HTR-8/SVneo (cell line): ENCODE measurements around the gene DOCK3.

Experiments used
- DNase-seq: peaks from one replicate; pipeline ENCODE4 v3.0.0; 2011; ENCODE audit warnings: low spot score, mixed read lengths; ENCODE audit not compliant: insufficient read length
- FAIRE-seq: peaks from 2 replicates; lab custom pipeline; 2011; peaks lifted over from hg19 to GRCh38; lab: Jason Lieb, UNC

DOCK3 gene

GRCh38 chr3:51389423-51390183 is 714.9 kb downstream of the DOCK3 start:
- DNase-seq (peak; percentile 55), FAIRE-seq (no peak)

- no peak for DNase-seq
- no peak for FAIRE-seq
These were observed 715.7 kb downstream of the DOCK3 start for GRCh38 chr3:51390246-51391074.

- FAIRE-seq: peak; percentile 99
- peak; percentile 96 for DNase-seq
These were observed 716.4 kb downstream of the DOCK3 start, which contains the start of gene RBM15B for GRCh38 chr3:51391075-51391565. TSS of gene RBM15B (plus strand) at chr3:51391285. CDS start at chr3:51391400, 115 bp downstream.

GRCh38 chr3:51391566-51392354 is 717.0 kb downstream of the DOCK3 start:
- FAIRE-seq (no peak), DNase-seq (no peak)

GRCh38 chr3:51392355-51393133 is 717.8 kb downstream of the DOCK3 start:
- DNase-seq (no peak), FAIRE-seq (peak; percentile 31)

GRCh38 chr3:51393134-51393495 is 718.4 kb downstream of the DOCK3 start:
- DNase-seq (no peak), FAIRE-seq (no peak)

- no peak for DNase-seq
- FAIRE-seq: no peak
These were observed 718.8 kb downstream of the DOCK3 start for GRCh38 chr3:51393564-51393963.

- FAIRE-seq: peak; percentile 46
These were observed 719.8 kb downstream of the DOCK3 start for GRCh38 chr3:51394541-51394940.

GRCh38 chr3:51395493-51396213 is 720.9 kb downstream of the DOCK3 start:
- peak; percentile 78 for FAIRE-seq

More at GRCh38 chr3:51394541-51394940, 719.8 kb downstream of the DOCK3 start:
- no peak for DNase-seq

GRCh38 chr3:51396401-51396800 is 721.7 kb downstream of the DOCK3 start:
- DNase-seq (no peak), FAIRE-seq (no peak)

More at GRCh38 chr3:51395493-51396213, 720.9 kb downstream of the DOCK3 start:
- no peak for DNase-seq

- FAIRE-seq (peak; percentile 33), DNase-seq (no peak)
These were observed 722.7 kb downstream of the DOCK3 start for GRCh38 chr3:51397392-51397791.

- no peak for FAIRE-seq
These were observed 724.0 kb downstream of the DOCK3 start for GRCh38 chr3:51398595-51399310.

GRCh38 chr3:51400166-51400565 is 725.4 kb downstream of the DOCK3 start:
- no peak for FAIRE-seq

More at GRCh38 chr3:51398595-51399310, 724.0 kb downstream of the DOCK3 start:
- DNase-seq: no peak

GRCh38 chr3:51401735-51402134 is 727.0 kb downstream of the DOCK3 start:
- DNase-seq: no peak
- FAIRE-seq: no peak

More at GRCh38 chr3:51400166-51400565, 725.4 kb downstream of the DOCK3 start:
- DNase-seq: no peak

GRCh38 chr3:51403675-51404074 is 728.9 kb downstream of the DOCK3 start:
- FAIRE-seq: no peak
- no peak for DNase-seq

GRCh38 chr3:51408021-51408420 is 733.3 kb downstream of the DOCK3 start:
- FAIRE-seq: no peak
- no peak for DNase-seq

GRCh38 chr3:51408813-51409212 is 734.1 kb downstream of the DOCK3 start:
- no peak for FAIRE-seq
- DNase-seq: no peak

- FAIRE-seq: no peak
- DNase-seq: no peak
These were observed 747.5 kb downstream of the DOCK3 start for GRCh38 chr3:51422211-51422610.
